ENCODE measurements around the gene ADNP2.
"Not testable (repeated sequence)": the region's sequence is repeated elsewhere in the genome, so short reads cannot be mapped to it uniquely, and the experiment has no call there.

Gene ADNP2

GRCh38 chr18:80140455-80140985 lies 31.5 kb downstream of the ADNP2 start:
- DNase-seq (ENCODE audit: low read depth), result no peak
- H3K4me3 ChIP-seq (ENCODE audit: low read depth, low read length), result no peak overlapping the region

GRCh38 chr18:80143881-80144280 lies 34.8 kb downstream of the ADNP2 start:
- DNase-seq (ENCODE audit: low read depth), result no peak
- no peak overlapping the region for H3K4me3 ChIP-seq (ENCODE audit: low read depth, low read length)

- no peak for DNase-seq (ENCODE audit: low read depth)
- no peak overlapping the region for H3K4me3 ChIP-seq (ENCODE audit: low read depth, low read length)
Measured at GRCh38 chr18:80145196-80145804, 36.2 kb downstream of the ADNP2 start.

GRCh38 chr18:80147037-80147417 lies 38.0 kb downstream of the ADNP2 start:
- no peak for DNase-seq (ENCODE audit: low read depth)
- peak overlapping the region; percentile 66 for H3K4me3 ChIP-seq (ENCODE audit: low read depth, low read length)

- peak overlapping the region; percentile 66 for H3K4me3 ChIP-seq (ENCODE audit: low read depth, low read length)
- DNase-seq (ENCODE audit: low read depth), result peak; percentile 42
Measured at GRCh38 chr18:80147418-80148325, 38.6 kb downstream of the ADNP2 start.

GRCh38 chr18:80148326-80149199 lies 39.5 kb downstream of the ADNP2 start:
- DNase-seq (ENCODE audit: low read depth), result no peak
- peak overlapping the region; percentile 66 for H3K4me3 ChIP-seq (ENCODE audit: low read depth, low read length)

GRCh38 chr18:80149667-80150066 lies 40.6 kb downstream of the ADNP2 start:
- no peak overlapping the region for H3K4me3 ChIP-seq (ENCODE audit: low read depth, low read length)
- no peak for DNase-seq (ENCODE audit: low read depth)

- H3K4me3 ChIP-seq (ENCODE audit: low read depth, low read length), result no peak overlapping the region
- no peak for DNase-seq (ENCODE audit: low read depth)
Measured at GRCh38 chr18:80154293-80154692, 45.2 kb downstream of the ADNP2 start.

- no peak overlapping the region for H3K4me3 ChIP-seq (ENCODE audit: low read depth, low read length)
- peak; percentile 31 for DNase-seq (ENCODE audit: low read depth)
Measured at GRCh38 chr18:80157708-80158343, 48.8 kb downstream of the ADNP2 start.

GRCh38 chr18:80158365-80158764 lies 49.3 kb downstream of the ADNP2 start:
- no peak overlapping the region for H3K4me3 ChIP-seq (ENCODE audit: low read depth, low read length)
- DNase-seq (ENCODE audit: low read depth), result no peak

- no peak for DNase-seq (ENCODE audit: low read depth)
- H3K4me3 ChIP-seq (ENCODE audit: low read depth, low read length), result peak overlapping the region; percentile 34
Measured at GRCh38 chr18:80159713-80160636, 50.9 kb downstream of the ADNP2 start.

GRCh38 chr18:80161781-80162417 lies 52.8 kb downstream of the ADNP2 start:
- DNase-seq (ENCODE audit: low read depth), result no peak
- H3K4me3 ChIP-seq (ENCODE audit: low read depth, low read length), result no peak overlapping the region

- H3K4me3 ChIP-seq (ENCODE audit: low read depth, low read length), result no peak overlapping the region
- DNase-seq (ENCODE audit: low read depth), result no peak
Measured at GRCh38 chr18:80163183-80163582, 54.1 kb downstream of the ADNP2 start.

- DNase-seq (ENCODE audit: low read depth), result not testable (repeated sequence)
Measured at GRCh38 chr18:80164727-80165355, 55.8 kb downstream of the ADNP2 start.

GRCh38 chr18:80166240-80166639 lies 57.2 kb downstream of the ADNP2 start:
- no peak overlapping the region for H3K4me3 ChIP-seq (ENCODE audit: low read depth, low read length)
- DNase-seq (ENCODE audit: low read depth), result no peak

More at GRCh38 chr18:80164727-80165355, 55.8 kb downstream of the ADNP2 start:
- H3K4me3 ChIP-seq (ENCODE audit: low read depth, low read length), result not testable (repeated sequence)

- no peak for DNase-seq (ENCODE audit: low read depth)
- no peak overlapping the region for H3K4me3 ChIP-seq (ENCODE audit: low read depth, low read length)
Measured at GRCh38 chr18:80166725-80167124, 57.7 kb downstream of the ADNP2 start.

- no peak for DNase-seq (ENCODE audit: low read depth)
- no peak overlapping the region for H3K4me3 ChIP-seq (ENCODE audit: low read depth, low read length)
Measured at GRCh38 chr18:80167331-80167730, 58.3 kb downstream of the ADNP2 start.
